ENCODE results near the gene PDE4A.

DNA sequence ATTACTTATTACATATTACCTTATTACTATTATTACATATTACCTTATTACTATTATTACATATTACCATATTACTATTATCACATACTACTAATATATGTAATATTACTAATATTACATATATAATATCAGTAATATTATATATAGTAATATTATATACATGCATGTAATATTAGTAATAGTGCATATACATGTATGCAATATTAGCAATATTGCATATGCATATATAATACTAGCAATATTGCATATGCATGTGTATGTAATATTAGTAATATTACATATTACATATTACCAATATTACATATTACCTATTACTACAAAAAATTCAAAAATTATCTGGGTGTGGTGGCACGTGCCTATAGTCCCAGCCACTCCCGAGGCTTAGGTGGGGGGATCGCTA lies 22.4 kb downstream of the PDE4A start:
- TF ChIP-seq, protein P1, sequence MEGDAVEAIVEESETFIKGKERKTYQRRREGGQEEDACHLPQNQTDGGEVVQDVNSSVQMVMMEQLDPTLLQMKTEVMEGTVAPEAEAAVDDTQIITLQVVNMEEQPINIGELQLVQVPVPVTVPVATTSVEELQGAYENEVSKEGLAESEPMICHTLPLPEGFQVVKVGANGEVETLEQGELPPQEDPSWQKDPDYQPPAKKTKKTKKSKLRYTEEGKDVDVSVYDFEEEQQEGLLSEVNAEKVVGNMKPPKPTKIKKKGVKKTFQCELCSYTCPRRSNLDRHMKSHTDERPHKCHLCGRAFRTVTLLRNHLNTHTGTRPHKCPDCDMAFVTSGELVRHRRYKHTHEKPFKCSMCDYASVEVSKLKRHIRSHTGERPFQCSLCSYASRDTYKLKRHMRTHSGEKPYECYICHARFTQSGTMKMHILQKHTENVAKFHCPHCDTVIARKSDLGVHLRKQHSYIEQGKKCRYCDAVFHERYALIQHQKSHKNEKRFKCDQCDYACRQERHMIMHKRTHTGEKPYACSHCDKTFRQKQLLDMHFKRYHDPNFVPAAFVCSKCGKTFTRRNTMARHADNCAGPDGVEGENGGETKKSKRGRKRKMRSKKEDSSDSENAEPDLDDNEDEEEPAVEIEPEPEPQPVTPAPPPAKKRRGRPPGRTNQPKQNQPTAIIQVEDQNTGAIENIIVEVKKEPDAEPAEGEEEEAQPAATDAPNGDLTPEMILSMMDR (IDR thresholded peaks at IDR 0.05; ENCODE audit: poor library complexity) = no peak
- TF ChIP-seq EZH2 (IDR thresholded peaks at IDR 0.05; ENCODE audit: borderline replicate concordance) (no peak), EZH2phosphoT487 (IDR thresholded peaks at IDR 0.05; ENCODE audit: low read depth, severe bottlenecking, unreplicated experiment) (no peak)
